H1 (cell line): Measurements from ENCODE around the gene ADGRD2. TPM values are rescaled to one million over a fixed set of nuclear protein-coding genes. Genes with fewer than 3 reads are reported as not detected.

ENCODE experiments used
- CTCF ChIA-PET: fragments of 300-600 bp; sonication (Branson Sonifier 250); formaldehyde crosslinking; loops from one replicate; lab custom pipeline; 2021; ENCODE audit not compliant: partially characterized antibody; lab: Charles Lee
- POLR2A ChIA-PET: fragments of 300-600 bp; sonication (Branson Sonifier 250); formaldehyde crosslinking; loops from one replicate; lab custom pipeline; 2021; ENCODE audit warnings: inconsistent platforms; ENCODE audit not compliant: partially characterized antibody; lab: Charles Lee
- DNase-seq, 2 experiments: peaks; one replicate each; pipeline versions ENCODE4 v3.0.0 to v3.0.0-alpha.2; 2010 to 2022; ENCODE audit warnings: low spot score in 2 of 2, low read depth in 1 of 2, mixed read lengths in 1 of 2
- FAIRE-seq: peaks from 2 replicates; lab custom pipeline; 2011; peaks lifted over from hg19 to GRCh38; lab: Jason Lieb, UNC
- H2AFZ ChIP-seq: 2 replicates; pipeline ENCODE4 v1.8.1; 2012; ENCODE audit warnings: low read length, inconsistent platforms
- H2AK5ac ChIP-seq: 2 replicates; pipeline ENCODE4 v1.6.1; 2013; ENCODE audit warnings: low read depth, low read length
- H2BK120ac ChIP-seq: replicated peaks from 2 replicates; pipeline ENCODE3; 2013; ENCODE audit warnings: low read depth, low read length, inconsistent platforms
- H2BK12ac ChIP-seq: 2 replicates; pipeline ENCODE4 v1.6.1; 2013; ENCODE audit warnings: low read depth, low read length
- H2BK15ac ChIP-seq: 2 replicates; pipeline ENCODE4 v1.6.1; 2013; ENCODE audit warnings: low read length
- H2BK20ac ChIP-seq: 2 replicates; pipeline ENCODE4 v1.6.1; 2013; ENCODE audit warnings: low read length
- H2BK5ac ChIP-seq: 2 replicates; pipeline ENCODE4 v1.6.1; 2013; ENCODE audit warnings: low read depth, low read length
- H3K14ac ChIP-seq: 2 replicates; pipeline ENCODE4 v1.6.1; 2013; ENCODE audit warnings: inconsistent platforms; ENCODE audit not compliant: insufficient read length
- H3K18ac ChIP-seq: 2 replicates; pipeline ENCODE4 v1.6.1; 2013; ENCODE audit warnings: low read length; ENCODE audit errors: extremely low read depth
- H3K23ac ChIP-seq: 2 replicates; pipeline ENCODE4 v1.6.1; 2013; ENCODE audit warnings: inconsistent platforms; ENCODE audit not compliant: insufficient read length
- H3K23me2 ChIP-seq: 2 replicates; pipeline ENCODE4 v1.6.1; 2013; ENCODE audit warnings: low read depth, low read length
- H3K27ac ChIP-seq: 2 replicates; pipeline ENCODE4 v1.6.1; 2011; ENCODE audit warnings: low read depth, low read length, inconsistent platforms
- H3K27me3 ChIP-seq, 4 experiments: replicated peaks in 1 of 4; 1 replicate in 1 of 4; 2 replicates in 3 of 4; pipeline versions ENCODE4 v1.6.1 to v1.8.1; 2011 to 2013; ENCODE audit warnings: low read length in 3 of 4, mild to moderate bottlenecking in 3 of 4, inconsistent platforms in 2 of 4, mixed read lengths in 2 of 4, moderate library complexity in 1 of 4; ENCODE audit not compliant: control insufficient read depth in 3 of 4, insufficient read depth in 3 of 4; ENCODE audit errors: extremely low read depth in 1 of 4
- H3K36me3 ChIP-seq, 4 experiments: 2 replicates each; pipeline versions ENCODE4 v1.6.1 to v1.8.1; 2011 to 2013; ENCODE audit warnings: mild to moderate bottlenecking in 4 of 4, low read length in 3 of 4, moderate library complexity in 2 of 4, control low read depth in 1 of 4, inconsistent platforms in 1 of 4; ENCODE audit not compliant: insufficient read depth in 4 of 4, control insufficient read depth in 2 of 4
- H3K4ac ChIP-seq: replicated peaks from 2 replicates; pipeline ENCODE3; 2013; ENCODE audit warnings: low read length, low read depth, mixed read lengths, inconsistent platforms; ENCODE audit not compliant: insufficient read length
- H3K4me1 ChIP-seq, 4 experiments: replicated peaks in 1 of 4; 1 replicate in 1 of 4; 2 replicates in 3 of 4; pipeline versions ENCODE4 v1.6.1 to v1.8.1; 2011 to 2013; ENCODE audit warnings: low read length in 3 of 4, inconsistent platforms in 2 of 4, mixed read lengths in 1 of 4; ENCODE audit not compliant: insufficient read depth in 4 of 4, control insufficient read depth in 3 of 4
- H3K4me2 ChIP-seq, 2 experiments: 2 replicates each; pipeline versions ENCODE4 v1.6.1 to v1.8.1; 2011 to 2013; ENCODE audit warnings: low read depth in 2 of 2, low read length in 2 of 2, control low read depth in 1 of 2, inconsistent platforms in 1 of 2, mild to moderate bottlenecking in 1 of 2; ENCODE audit not compliant: insufficient read depth in 1 of 2
- H3K4me3 ChIP-seq, 4 experiments: fragments of 200-600, 300-600 bp in 1 of 4; sonication (generic), shearing (Covaris generic), sonication (Bioruptor Twin) in 1 of 4; 2 replicates each; pipeline versions ENCODE4 v1.5.1 to v1.8.1; 2011 to 2016; ENCODE audit warnings: low read length in 4 of 4, low read depth in 3 of 4, control low read depth in 2 of 4, inconsistent platforms in 2 of 4, mild to moderate bottlenecking in 2 of 4, mixed read lengths in 1 of 4, moderate library complexity in 1 of 4; ENCODE audit not compliant: insufficient read depth in 2 of 4; ENCODE audit errors: extremely low read depth in 1 of 4
- H3K56ac ChIP-seq: replicated peaks from 2 replicates; pipeline ENCODE3; 2013; ENCODE audit warnings: low read depth, mild to moderate bottlenecking, mixed read lengths, low read length, inconsistent platforms; ENCODE audit not compliant: insufficient read length
- H3K79me1 ChIP-seq: 2 replicates; pipeline ENCODE4 v1.6.1; 2013; ENCODE audit warnings: low read depth, low read length, control low read depth
- H3K79me2 ChIP-seq, 2 experiments: 2 replicates each; pipeline versions ENCODE4 v1.6.1 to v1.8.1; 2012 to 2013; ENCODE audit warnings: low read length in 2 of 2, mild to moderate bottlenecking in 2 of 2, inconsistent platforms in 1 of 2; ENCODE audit not compliant: insufficient read depth in 2 of 2, control insufficient read depth in 1 of 2
- H3K9ac ChIP-seq, 4 experiments: replicated peaks in 1 of 4; 1 replicate in 1 of 4; 2 replicates in 3 of 4; pipeline versions ENCODE4 v1.6.1 to v1.8.1; 2011 to 2013; ENCODE audit warnings: low read depth in 3 of 4, low read length in 3 of 4, control low read depth in 2 of 4, mild to moderate bottlenecking in 2 of 4, moderate library complexity in 2 of 4, inconsistent platforms in 1 of 4; ENCODE audit errors: extremely low read depth in 1 of 4
- H3K9me3 ChIP-seq, 2 experiments: 2 replicates each; pipeline versions ENCODE4 v1.6.1 to v1.8.1; 2012 to 2013; ENCODE audit warnings: mild to moderate bottlenecking in 2 of 2, moderate library complexity in 2 of 2, control low read depth in 1 of 2, inconsistent platforms in 1 of 2, low read depth in 1 of 2, low read length in 1 of 2, mixed read lengths in 1 of 2; ENCODE audit not compliant: insufficient read depth in 2 of 2
- H4K20me1 ChIP-seq, 2 experiments: replicated peaks in 1 of 2; 2 replicates each; pipeline versions ENCODE3 to v1.8.1; 2011 to 2013; ENCODE audit warnings: inconsistent platforms in 2 of 2, low read length in 2 of 2, mild to moderate bottlenecking in 1 of 2; ENCODE audit not compliant: insufficient read depth in 2 of 2, control insufficient read depth in 1 of 2
- H4K5ac ChIP-seq: 2 replicates; pipeline ENCODE4 v1.6.1; 2013; ENCODE audit warnings: low read length, low read depth, mixed read lengths, inconsistent platforms; ENCODE audit not compliant: insufficient read length
- H4K8ac ChIP-seq: 2 replicates; pipeline ENCODE4 v1.8.0; 2013; ENCODE audit warnings: mild to moderate bottlenecking, moderate library complexity, low read length, inconsistent platforms; ENCODE audit not compliant: insufficient read depth; ENCODE audit errors: extremely low read depth
- H4K91ac ChIP-seq: replicated peaks from 2 replicates; pipeline ENCODE3; 2013; ENCODE audit warnings: low read length, mixed read lengths, inconsistent platforms; ENCODE audit not compliant: insufficient read length
- ATF3 ChIP-seq: IDR thresholded peaks from 2 replicates; pipeline ENCODE4 v1.6.1; 2011; ENCODE audit warnings: low read depth, mild to moderate bottlenecking, low read length; ENCODE audit not compliant: insufficient read depth
- CBX8 ChIP-seq: fragments of 300-800, 300-1000 bp; sonication (generic); IDR thresholded peaks from 2 replicates; pipeline ENCODE4 v1.7.1; 2016; ENCODE audit warnings: low read depth, low read length, borderline replicate concordance
- CHD1 ChIP-seq: IDR thresholded peaks from 2 replicates; pipeline ENCODE4 v1.6.1; 2012; ENCODE audit warnings: low read depth, low read length, improper control_type of control experiment
- HDAC2 ChIP-seq, 2 experiments: fragments of 300-600 bp in 1 of 2; sonication (generic) in 1 of 2; IDR thresholded peaks; 2 replicates each; pipeline ENCODE4 v1.6.1; 2011 to 2012; ENCODE audit warnings: low read depth in 2 of 2, low read length in 2 of 2, mild to moderate bottlenecking in 2 of 2, moderate library complexity in 2 of 2, borderline replicate concordance in 1 of 2, inconsistent platforms in 1 of 2
- PHF8 ChIP-seq: fragments of 200-600 bp; sonication (generic); conservative IDR thresholded peaks from 2 replicates; pipeline ENCODE4 v1.7.1; 2012; ENCODE audit warnings: low read depth, mild to moderate bottlenecking, inconsistent platforms, low read length, moderate library complexity
- RNF2 ChIP-seq: fragments of 200-900, 300-1000 bp; sonication (generic); IDR thresholded peaks from 2 replicates; pipeline ENCODE4 v1.7.1; 2016; ENCODE audit warnings: borderline replicate concordance, low read depth, mild to moderate bottlenecking, antibody characterized with exemption, low read length; ENCODE audit not compliant: poor library complexity, severe bottlenecking; ENCODE audit errors: missing control alignments
- SIN3A ChIP-seq, 2 experiments: IDR thresholded peaks in 1 of 2; conservative IDR thresholded peaks in 1 of 2; 2 replicates each; pipeline ENCODE4 v1.6.1; 2011 to 2012; ENCODE audit warnings: low read length in 2 of 2, improper control_type of control experiment in 1 of 2, low read depth in 1 of 2, mild to moderate bottlenecking in 1 of 2
- SP1 ChIP-seq: IDR thresholded peaks from 2 replicates; pipeline ENCODE4 v1.6.1; 2011; ENCODE audit warnings: low read depth, low read length
- SP4 ChIP-seq: IDR thresholded peaks from 2 replicates; pipeline ENCODE4 v1.6.1; 2012; ENCODE audit warnings: low read length, inconsistent platforms
- TCF12 ChIP-seq: IDR thresholded peaks from 2 replicates; pipeline ENCODE4 v1.6.1; 2011; ENCODE audit warnings: low read depth, mild to moderate bottlenecking, low read length
- WGBS, 2 experiments: shearing (Covaris generic) in 1 of 2; methylation state at CpG; one replicate each; pipeline versions ENCODE4 v1.1.6 to v1.1.7; 2013 to 2015; ENCODE audit warnings: low lambda C conversion rate in 2 of 2, mixed read lengths in 2 of 2, inconsistent platforms in 1 of 2, low coverage in 1 of 2, missing lambda C conversion rate in 1 of 2; ENCODE audit not compliant: insufficient replicate concordance in 2 of 2, insufficient coverage in 1 of 2, insufficient read length in 1 of 2; ENCODE audit errors: extremely low coverage in 1 of 2, missing lambda C conversion rate in 1 of 2; 5-methylcytosine and 5-hydroxymethylcytosine counted together
- polyA plus RNA-seq, 7 experiments: library from polyadenylated mRNA; depleted of rRNA in 3 of 7; stranded (reverse) in 5 of 7; unstranded in 2 of 7; fragments of >200 nt in 5 of 7; fragments of 200-250 nt in 2 of 7; gene quantifications; 1 replicate in 5 of 7; 2 replicates in 1 of 7; 4 replicates in 1 of 7; pipeline versions ENCODE4 v1.2.1 to v1.2.3, GENCODE V29; 2011 to 2013; ENCODE audit warnings: missing spikeins in 2 of 7, mixed read lengths in 2 of 7
- total RNA-seq: library from RNA; stranded (reverse); fragmentation: NEBNext Ultra II Directional; extraction: Animal tissue kit (Norgen Biotek cat#: 25700); gene quantifications from 2 replicates; pipeline ENCODE4 v1.2.1, GENCODE V29; 2021
- TF ChIP-seq, protein P1 (sequence below): IDR thresholded peaks from 2 replicates; pipeline ENCODE4 v1.6.1; 2012; ENCODE audit warnings: low read length, inconsistent platforms

The ADGRD2 gene
- total and polyA plus RNA-seq, 2 of the 8 experiments (the other 6 are each of a cell fraction or from before 2014, with no cell fraction given): 0.41 to 1.4 TPM

- Histone ChIP-seq H4K20me1 (peaks cover 0 to 2% of the 10 kb centered on the region in 2 experiments), H2AK5ac (no peak overlapping the region), H2BK20ac (no peak overlapping the region), H2BK5ac (no peak overlapping the region), H3K56ac (no peak overlapping the region), H3K4me3 (no peak overlapping the region), H3K18ac (no peak overlapping the region), H3K4ac (no peak overlapping the region), H4K8ac (no peak overlapping the region), H4K5ac (no peak overlapping the region), H2BK12ac (no peak overlapping the region), H3K14ac (no peak overlapping the region), H3K23ac (no peak overlapping the region), H3K79me2 (no peaks in the 10 kb centered on the region), H4K91ac (no peak overlapping the region), H3K36me3 (peaks cover 0 to 34% (median 16%) of the 10 kb centered on the region in 4 experiments; a peak in 7 of 8 replicates), H3K9ac (no peak overlapping the region), H2BK15ac (no peak overlapping the region), H3K9me3 (no peaks in the 10 kb centered on the region), H3K27ac (no peak overlapping the region), H2BK120ac (no peak overlapping the region), H2AFZ (no peak overlapping the region), H3K23me2 (peaks cover 1% of the 10 kb centered on the region; the same call in 1 of the 2 replicates), H3K4me2 (no peak overlapping the region), H3K4me1 (no peaks in the 10 kb centered on the region), H3K79me1 (no peaks in the 10 kb centered on the region), H3K27me3 (no peaks in the 10 kb centered on the region)
- ChIA-PET CTCF (interaction anchor here (1.1 to 19.2 kb wide), 5 partner anchors 9 to 329 kb away, joined by 3 to 234 read pairs (median 4); no protein-coding TSS in a partner anchor), POLR2A (no interaction called here)
- DNase-seq (no peak), FAIRE-seq (no peak)
- WGBS, 2 experiments: 84% methylated on average over 3 of the region's 3 CpGs; no CpG with 5 or more reads in 1 of the 2 experiments
- TF ChIP-seq PHF8 (no peak), TCF12 (no peak), CBX8 (no peak), CHD1 (no peak), RNF2 (no peak), SP1 (no peak), ATF3 (no peak), HDAC2 (IDR thresholded peaks at IDR 0.05; ENCODE audit: borderline replicate concordance in 1 of 2, low read depth in 2 of 2, low read length in 2 of 2) (no peak), SP4 (no peak), SIN3A (conservative IDR thresholded peaks at IDR 0.05 in 1 of 2, IDR thresholded peaks at IDR 0.05 in 1 of 2; ENCODE audit: low read depth in 1 of 2, low read length in 2 of 2) (no peak)
- TF ChIP-seq, protein P1, sequence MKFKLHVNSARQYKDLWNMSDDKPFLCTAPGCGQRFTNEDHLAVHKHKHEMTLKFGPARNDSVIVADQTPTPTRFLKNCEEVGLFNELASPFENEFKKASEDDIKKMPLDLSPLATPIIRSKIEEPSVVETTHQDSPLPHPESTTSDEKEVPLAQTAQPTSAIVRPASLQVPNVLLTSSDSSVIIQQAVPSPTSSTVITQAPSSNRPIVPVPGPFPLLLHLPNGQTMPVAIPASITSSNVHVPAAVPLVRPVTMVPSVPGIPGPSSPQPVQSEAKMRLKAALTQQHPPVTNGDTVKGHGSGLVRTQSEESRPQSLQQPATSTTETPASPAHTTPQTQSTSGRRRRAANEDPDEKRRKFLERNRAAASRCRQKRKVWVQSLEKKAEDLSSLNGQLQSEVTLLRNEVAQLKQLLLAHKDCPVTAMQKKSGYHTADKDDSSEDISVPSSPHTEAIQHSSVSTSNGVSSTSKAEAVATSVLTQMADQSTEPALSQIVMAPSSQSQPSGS: no peak
Measured at GRCh38 chr9:124527781-124528180, 77.5 kb downstream of the ADGRD2 start.
